Stimulated activated CD8-positive, alpha-beta memory T cell treated with anti-CD3 and anti-CD28 coated beads, Interleukin-15, amount 100 ng/mL, for 1 hour (primary cell): ENCODE measurements around the gene BMPR1A.
A peak's percentile ranks its signal among the peaks of the same experiment; 100 is the strongest.
"Not testable (repeated sequence)": the region's sequence is repeated elsewhere in the genome, so short reads cannot be mapped to it uniquely, and the experiment has no call there.

Source experiments
- DNase-seq: peaks from one replicate; pipeline ENCODE4 v3.0.0-alpha.2; 2020; ENCODE audit warnings: low read depth

BMPR1A gene

GRCh38 chr10:86878983-86879713, 122.7 kb downstream of the BMPR1A start:
- DNase-seq: no peak

- DNase-seq: no peak
Observed at GRCh38 chr10:86880971-86881370, 124.6 kb downstream of the BMPR1A start.

- DNase-seq: no peak
Observed at GRCh38 chr10:86888585-86889381, 132.4 kb downstream of the BMPR1A start.

- DNase-seq: no peak
Observed at GRCh38 chr10:86889997-86890396, 133.6 kb downstream of the BMPR1A start.

- no peak for DNase-seq
Observed at GRCh38 chr10:86898511-86898910, 142.1 kb downstream of the BMPR1A start.

- no peak for DNase-seq
Observed at GRCh38 chr10:86899132-86899531, 142.7 kb downstream of the BMPR1A start.

GRCh38 chr10:86899670-86900276, 143.4 kb downstream of the BMPR1A start:
- peak; percentile 13 for DNase-seq

GRCh38 chr10:86900955-86901354, 144.5 kb downstream of the BMPR1A start:
- DNase-seq: no peak

- DNase-seq: no peak
Observed at GRCh38 chr10:86904600-86904999, 148.2 kb downstream of the BMPR1A start.

GRCh38 chr10:86905429-86905828, 149.0 kb downstream of the BMPR1A start:
- DNase-seq: no peak

- no peak for DNase-seq
Observed at GRCh38 chr10:86914734-86915133, 158.3 kb downstream of the BMPR1A start.

- DNase-seq: no peak
Observed at GRCh38 chr10:86918022-86918471, 161.6 kb downstream of the BMPR1A start.

- no peak for DNase-seq
Observed at GRCh38 chr10:86922553-86922961, 166.1 kb downstream of the BMPR1A start.

GRCh38 chr10:86929468-86930380, 173.3 kb downstream of the BMPR1A start:
- DNase-seq: no peak

GRCh38 chr10:86931872-86932271, 175.5 kb downstream of the BMPR1A start:
- DNase-seq: no peak

GRCh38 chr10:86932674-86933073, 176.3 kb downstream of the BMPR1A start:
- DNase-seq: no peak

- not testable (repeated sequence) for DNase-seq
Observed at GRCh38 chr10:86934162-86934711, 177.8 kb downstream of the BMPR1A start.

- no peak for DNase-seq
Observed at GRCh38 chr10:86936661-86937501, 180.5 kb downstream of the BMPR1A start.

- DNase-seq: no peak
Observed at GRCh38 chr10:86937502-86938154, 181.2 kb downstream of the BMPR1A start.

- no peak for DNase-seq
Observed at GRCh38 chr10:86938260-86938659, 181.8 kb downstream of the BMPR1A start.
